ENCODE data around the gene SCAMP2. TPM values are rescaled to one million over a fixed set of nuclear protein-coding genes. Genes with fewer than 3 reads are reported as not detected.

Gene SCAMP2
- total and polyA plus RNA-seq, 10 of the 15 experiments (the other 5 are each of a cell fraction or from before 2014, with no cell fraction given): 10.9 to 158 (median 99.6) TPM

DNA sequence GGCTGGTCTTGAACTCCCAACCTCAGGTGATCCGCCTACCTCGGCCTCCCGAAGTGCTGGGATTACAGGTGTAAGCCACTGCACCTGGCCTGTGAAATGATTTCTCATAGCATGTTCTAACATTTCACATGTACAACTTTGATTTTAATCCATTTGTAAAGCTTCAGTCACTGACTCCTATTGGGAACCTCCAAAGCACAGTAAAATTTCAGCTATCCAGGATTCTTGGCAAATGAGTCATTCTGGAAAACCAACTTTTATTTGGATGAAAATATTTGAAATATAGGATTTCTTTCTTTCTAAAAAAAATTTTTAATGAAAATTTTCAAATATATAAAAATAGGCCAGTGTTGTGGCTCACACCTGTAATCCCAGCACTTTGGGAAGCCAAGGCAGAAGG is 63.2 kb downstream of the SCAMP2 start:
- H3K9ac ChIP-seq (ENCODE audit: control insufficient read depth, insufficient read depth, low read length): no peak overlapping the region
- no peaks in the 10 kb centered on the region for H3K4me1 ChIP-seq (ENCODE audit: control insufficient read depth, insufficient read depth, low read length)
- no peak for FAIRE-seq
- no peaks in the 10 kb centered on the region for H3K36me3 ChIP-seq (ENCODE audit: control insufficient read depth in 2 of 2, insufficient read depth in 2 of 2, low read length in 1 of 2)
- ATAC-seq: no peak
- H2AFZ ChIP-seq (ENCODE audit: control insufficient read depth, low read depth, low read length): no peak overlapping the region
- H3K9me3 ChIP-seq (replicated peaks; ENCODE audit: control insufficient read depth, insufficient read depth, low read length): no peaks in the 10 kb centered on the region
- no TSS peak for BruUV-seq (replicated peaks)
- H3K27ac ChIP-seq (ENCODE audit: control insufficient read depth, insufficient read depth): no peak overlapping the region
- ChIA-PET RAD21 (ENCODE audit: unreplicated experiment) (interaction anchor here (0.7 to 2.5 kb wide), 4 partner anchors 10 to 92 kb away, joined by 3 to 10 read pairs (median 6); no protein-coding TSS in a partner anchor), POLR2A (interaction anchor here (0.8 kb wide), 1 partner anchor 97 kb away, joined by 3 read pairs; the partner anchor contains the start of gene FAM219B), SMC1A (ENCODE audit: uncharacterized antibody, unreplicated experiment) (interaction anchor here (0.7 to 1.2 kb wide), 2 partner anchors 17 to 23 kb away, joined by 3 read pairs; no protein-coding TSS in a partner anchor), CTCF (interaction anchor here (1.0 to 3.7 kb wide), 7 partner anchors 10 to 140 kb away, joined by 3 to 21 read pairs (median 7); no protein-coding TSS in a partner anchor)
- DNase-seq (ENCODE audit: low read depth, low spot score): no peak
- H4K20me1 ChIP-seq (ENCODE audit: control insufficient read depth, insufficient read depth): no peaks in the 10 kb centered on the region
- intact Hi-C loops (cut with micrococcal nuclease; ENCODE audit: unreplicated experiment) (no loop called here), in situ Hi-C loops (cut with MboI) (no loop called here)
- no peaks in the 10 kb centered on the region for H3K79me2 ChIP-seq (ENCODE audit: control insufficient read depth, insufficient read depth, low read length)
- H3K27me3 ChIP-seq (replicated peaks in 1 of 2; ENCODE audit: control insufficient read depth in 2 of 2, insufficient read depth in 2 of 2, low read length in 1 of 2): no peaks in the 10 kb centered on the region
- no peak overlapping the region for H3K4me2 ChIP-seq (ENCODE audit: control insufficient read depth, insufficient read depth)
- WGBS (ENCODE audit: insufficient coverage, insufficient replicate concordance, low lambda C conversion rate, missing lambda C conversion rate): 0% methylated on average over 3 of the region's 3 CpGs
- H3K4me3 ChIP-seq: no peak overlapping the region
- no peak for TF ChIP-seq ELK1 (IDR thresholded peaks at IDR 0.05; ENCODE audit: low read depth, low read length)
- TF ChIP-seq BMI1 (IDR thresholded peaks at IDR 0.05; ENCODE audit: borderline replicate concordance): no peak
- no peak for TF ChIP-seq SMAD1 (IDR thresholded peaks at IDR 0.05; ENCODE audit: low read depth, partially characterized antibody)
- TF ChIP-seq, protein P1, sequence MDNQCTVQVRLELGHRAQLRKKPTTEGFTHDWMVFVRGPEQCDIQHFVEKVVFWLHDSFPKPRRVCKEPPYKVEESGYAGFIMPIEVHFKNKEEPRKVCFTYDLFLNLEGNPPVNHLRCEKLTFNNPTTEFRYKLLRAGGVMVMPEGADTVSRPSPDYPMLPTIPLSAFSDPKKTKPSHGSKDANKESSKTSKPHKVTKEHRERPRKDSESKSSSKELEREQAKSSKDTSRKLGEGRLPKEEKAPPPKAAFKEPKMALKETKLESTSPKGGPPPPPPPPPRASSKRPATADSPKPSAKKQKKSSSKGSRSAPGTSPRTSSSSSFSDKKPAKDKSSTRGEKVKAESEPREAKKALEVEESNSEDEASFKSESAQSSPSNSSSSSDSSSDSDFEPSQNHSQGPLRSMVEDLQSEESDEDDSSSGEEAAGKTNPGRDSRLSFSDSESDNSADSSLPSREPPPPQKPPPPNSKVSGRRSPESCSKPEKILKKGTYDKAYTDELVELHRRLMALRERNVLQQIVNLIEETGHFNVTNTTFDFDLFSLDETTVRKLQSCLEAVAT (IDR thresholded peaks at IDR 0.05): no peak
- TF ChIP-seq NR2C1 (IDR thresholded peaks at IDR 0.05): no peak
- TF ChIP-seq FOXM1 (IDR thresholded peaks at IDR 0.05; ENCODE audit: low read depth, low read length): no peak
- TF ChIP-seq, protein P2, sequence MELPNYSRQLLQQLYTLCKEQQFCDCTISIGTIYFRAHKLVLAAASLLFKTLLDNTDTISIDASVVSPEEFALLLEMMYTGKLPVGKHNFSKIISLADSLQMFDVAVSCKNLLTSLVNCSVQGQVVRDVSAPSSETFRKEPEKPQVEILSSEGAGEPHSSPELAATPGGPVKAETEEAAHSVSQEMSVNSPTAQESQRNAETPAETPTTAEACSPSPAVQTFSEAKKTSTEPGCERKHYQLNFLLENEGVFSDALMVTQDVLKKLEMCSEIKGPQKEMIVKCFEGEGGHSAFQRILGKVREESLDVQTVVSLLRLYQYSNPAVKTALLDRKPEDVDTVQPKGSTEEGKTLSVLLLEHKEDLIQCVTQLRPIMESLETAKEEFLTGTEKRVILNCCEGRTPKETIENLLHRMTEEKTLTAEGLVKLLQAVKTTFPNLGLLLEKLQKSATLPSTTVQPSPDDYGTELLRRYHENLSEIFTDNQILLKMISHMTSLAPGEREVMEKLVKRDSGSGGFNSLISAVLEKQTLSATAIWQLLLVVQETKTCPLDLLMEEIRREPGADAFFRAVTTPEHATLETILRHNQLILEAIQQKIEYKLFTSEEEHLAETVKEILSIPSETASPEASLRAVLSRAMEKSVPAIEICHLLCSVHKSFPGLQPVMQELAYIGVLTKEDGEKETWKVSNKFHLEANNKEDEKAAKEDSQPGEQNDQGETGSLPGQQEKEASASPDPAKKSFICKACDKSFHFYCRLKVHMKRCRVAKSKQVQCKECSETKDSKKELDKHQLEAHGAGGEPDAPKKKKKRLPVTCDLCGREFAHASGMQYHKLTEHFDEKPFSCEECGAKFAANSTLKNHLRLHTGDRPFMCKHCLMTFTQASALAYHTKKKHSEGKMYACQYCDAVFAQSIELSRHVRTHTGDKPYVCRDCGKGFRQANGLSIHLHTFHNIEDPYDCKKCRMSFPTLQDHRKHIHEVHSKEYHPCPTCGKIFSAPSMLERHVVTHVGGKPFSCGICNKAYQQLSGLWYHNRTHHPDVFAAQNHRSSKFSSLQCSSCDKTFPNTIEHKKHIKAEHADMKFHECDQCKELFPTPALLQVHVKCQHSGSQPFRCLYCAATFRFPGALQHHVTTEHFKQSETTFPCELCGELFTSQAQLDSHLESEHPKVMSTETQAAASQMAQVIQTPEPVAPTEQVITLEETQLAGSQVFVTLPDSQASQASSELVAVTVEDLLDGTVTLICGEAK (IDR thresholded peaks at IDR 0.05; ENCODE audit: borderline replicate concordance): no peak
- no peak for TF ChIP-seq TARDBP (IDR thresholded peaks at IDR 0.05; ENCODE audit: borderline replicate concordance)
- no peak for TF ChIP-seq TCF3 (IDR thresholded peaks at IDR 0.05; ENCODE audit: borderline replicate concordance, insufficient read depth, low read depth, low read length)
- no peak for TF ChIP-seq REST (IDR thresholded peaks at IDR 0.05; ENCODE audit: low read depth, low read length)
- no peak for TF ChIP-seq DPF2 (IDR thresholded peaks at IDR 0.05)
